SK-N-SH (cell line): ENCODE data around the gene MYO1H. TPM values are rescaled to one million over a fixed set of nuclear protein-coding genes. Genes with fewer than 3 reads are reported as not detected.
"Not testable (repeated sequence)": the region's sequence is repeated elsewhere in the genome, so short reads cannot be mapped to it uniquely, and the experiment has no call there.

ENCODE experiments used
- CTCF ChIA-PET: fragments of 300-600, 350-600 bp; formaldehyde crosslinking; extraction: SDS; loops from one replicate; lab custom pipeline; 2021; lab: Yijun Ruan, JAX
- POLR2A ChIA-PET: fragments of 350-600 bp; sonication (Branson Sonifier 250); formaldehyde crosslinking; extraction: SDS; loops from one replicate; lab custom pipeline; 2020; ENCODE audit warnings: antibody characterized with exemption, inconsistent platforms; lab: Yijun Ruan, JAX
- DNase-seq: peaks from one replicate; pipeline ENCODE4 v3.0.0; 2012
- H2AFZ ChIP-seq: fragments of 200-600 bp; sonication (generic); 2 replicates; pipeline ENCODE4 v1.8.1; 2016; ENCODE audit warnings: antibody characterized with exemption, mild to moderate bottlenecking, low read depth
- H3F3A ChIP-seq: fragments of 200-600 bp; sonication (generic); replicated peaks from 2 replicates; pipeline ENCODE3; 2016; ENCODE audit warnings: antibody characterized with exemption, mild to moderate bottlenecking; ENCODE audit not compliant: insufficient read depth
- H3K27ac ChIP-seq, 2 experiments: fragments of 200-500 bp in 1 of 2; fragments of 200-600 bp in 1 of 2; sonication (Bioruptor generic) in 1 of 2; sonication (generic), shearing (Covaris generic) in 1 of 2; 2 replicates each; pipeline versions ENCODE4 v1.5.1 to v1.6.1; 2014 to 2016; ENCODE audit warnings: low read depth in 2 of 2, inconsistent platforms in 1 of 2, low read length in 1 of 2, mild to moderate bottlenecking in 1 of 2, mixed read lengths in 1 of 2
- H3K27me3 ChIP-seq: fragments of 200-600 bp; sonication (generic), shearing (Covaris generic); 2 replicates; pipeline ENCODE4 v1.6.1; 2016; ENCODE audit warnings: mixed run types; ENCODE audit not compliant: insufficient read depth
- H3K36me3 ChIP-seq, 2 experiments: fragments of 200-500 bp in 1 of 2; fragments of 200-600 bp in 1 of 2; sonication (Bioruptor generic) in 1 of 2; sonication (generic) in 1 of 2; replicated peaks in 1 of 2; 2 replicates each; pipeline versions ENCODE3 to v1.5.1; 2014 to 2016; ENCODE audit warnings: low read length in 1 of 2, mild to moderate bottlenecking in 1 of 2; ENCODE audit not compliant: insufficient read depth in 2 of 2, control insufficient read depth in 1 of 2
- H3K4me1 ChIP-seq, 2 experiments: fragments of 200-500 bp in 1 of 2; fragments of 200-600 bp in 1 of 2; sonication (Bioruptor generic) in 1 of 2; sonication (generic), shearing (Covaris generic) in 1 of 2; 2 replicates each; pipeline versions ENCODE4 v1.5.1 to v1.6.1; 2014 to 2016; ENCODE audit warnings: low read depth in 1 of 2, low read length in 1 of 2, mixed run types in 1 of 2; ENCODE audit not compliant: insufficient read depth in 2 of 2, control insufficient read depth in 1 of 2
- H3K4me2 ChIP-seq: fragments of 200-600 bp; sonication (generic), shearing (Covaris generic); 2 replicates; pipeline ENCODE4 v1.6.1; 2017; ENCODE audit warnings: mixed run types
- H3K4me3 ChIP-seq, 2 experiments: fragments of 200-500 bp in 1 of 2; fragments of 200-600 bp in 1 of 2; sonication (Bioruptor generic) in 1 of 2; sonication (generic), shearing (Covaris generic) in 1 of 2; 2 replicates each; pipeline versions ENCODE4 v1.5.1 to v1.8.1; 2014 to 2016; ENCODE audit warnings: low read depth in 2 of 2, inconsistent platforms in 1 of 2, low read length in 1 of 2, mild to moderate bottlenecking in 1 of 2, mixed read lengths in 1 of 2, moderate library complexity in 1 of 2
- H3K79me2 ChIP-seq: fragments of 200-600 bp; sonication (generic); 2 replicates; pipeline ENCODE4 v1.8.1; 2017; ENCODE audit warnings: mild to moderate bottlenecking; ENCODE audit not compliant: insufficient read depth
- H3K9ac ChIP-seq: fragments of 200-600 bp; sonication (generic); 2 replicates; pipeline ENCODE4 v1.6.1; 2017; ENCODE audit warnings: mixed run types
- H3K9me2 ChIP-seq: fragments of 200-600 bp; sonication (generic); 2 replicates; pipeline ENCODE4 v1.6.1; 2017; ENCODE audit warnings: mixed run types
- H3K9me3 ChIP-seq: fragments of 200-600 bp; sonication (generic); 2 replicates; pipeline ENCODE4 v1.6.1; 2017; ENCODE audit warnings: mixed run types, mild to moderate bottlenecking, moderate library complexity
- H4K20me1 ChIP-seq: fragments of 200-600 bp; sonication (generic); 2 replicates; pipeline ENCODE4 v1.6.1; 2017; ENCODE audit warnings: mild to moderate bottlenecking, mixed run types; ENCODE audit not compliant: insufficient read depth
- GATA2 ChIP-seq: sonication (generic); formaldehyde crosslinking; IDR thresholded peaks from 2 replicates; pipeline ENCODE4 v1.5.0; 2020; ENCODE audit warnings: mild to moderate bottlenecking, missing genetic modification reagents
- POLR2AphosphoS5 ChIP-seq: IDR thresholded peaks from 2 replicates; pipeline ENCODE4 v1.6.1; 2012; ENCODE audit warnings: low read depth, low read length
- WGBS: methylation state at CpG from one replicate; pipeline ENCODE4 v1.1.6; 2017; ENCODE audit warnings: low lambda C conversion rate; 5-methylcytosine and 5-hydroxymethylcytosine counted together
- polyA plus RNA-seq, 3 experiments: library from polyadenylated mRNA; depleted of rRNA; stranded (reverse); fragments of >200 nt; gene quantifications; 2 replicates each; pipeline ENCODE4 v1.2.3, GENCODE V29; 2012
- TF ChIP-seq, protein P1 (sequence below): IDR thresholded peaks from 2 replicates; pipeline ENCODE4 v1.4.0; 2012; ENCODE audit warnings: low read depth, borderline replicate concordance
- TF ChIP-seq, protein P2 (sequence below): IDR thresholded peaks from 2 replicates; pipeline ENCODE4 v1.4.0; 2012; ENCODE audit warnings: low read depth
- TF ChIP-seq, protein P3 (sequence below): fragments of 150-350 bp; IDR thresholded peaks from 2 replicates; pipeline ENCODE4 v1.6.1; 2016; ENCODE audit warnings: mild to moderate bottlenecking, low read depth, low read length
- TF ChIP-seq, protein P4 (sequence below): IDR thresholded peaks from 2 replicates; pipeline ENCODE4 v1.6.1; 2012; ENCODE audit warnings: mild to moderate bottlenecking, low read depth, low read length, moderate library complexity

MYO1H gene
- polyA plus RNA-seq, 1 of the 3 experiments (the other 2 are of a cell fraction), result not detected

DNA sequence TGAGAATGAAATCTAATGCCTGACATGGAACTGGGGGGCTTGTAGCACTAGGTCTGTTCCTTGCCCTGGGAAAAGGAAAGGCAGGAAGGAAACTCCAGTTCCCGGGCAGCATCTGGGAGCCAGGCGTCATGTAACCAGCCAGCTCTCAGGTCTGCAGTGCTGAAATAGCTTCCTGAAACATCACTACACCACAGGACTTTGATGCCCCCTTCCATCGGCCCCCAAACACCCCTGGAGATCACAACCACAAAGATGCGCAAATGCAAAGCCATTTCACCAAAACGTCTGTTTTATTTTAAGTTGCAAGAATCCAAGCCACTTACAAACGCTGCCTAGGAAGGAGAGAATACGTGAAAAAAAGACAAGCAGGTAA, 88.5 kb downstream of the MYO1H start:
- H3K27me3 ChIP-seq, result no peaks in the 10 kb centered on the region
- no peak overlapping the region for H3K4me3 ChIP-seq
- no peak for TF ChIP-seq GATA2 (CRISPR knock-in tag)
- TF ChIP-seq, protein P1, sequence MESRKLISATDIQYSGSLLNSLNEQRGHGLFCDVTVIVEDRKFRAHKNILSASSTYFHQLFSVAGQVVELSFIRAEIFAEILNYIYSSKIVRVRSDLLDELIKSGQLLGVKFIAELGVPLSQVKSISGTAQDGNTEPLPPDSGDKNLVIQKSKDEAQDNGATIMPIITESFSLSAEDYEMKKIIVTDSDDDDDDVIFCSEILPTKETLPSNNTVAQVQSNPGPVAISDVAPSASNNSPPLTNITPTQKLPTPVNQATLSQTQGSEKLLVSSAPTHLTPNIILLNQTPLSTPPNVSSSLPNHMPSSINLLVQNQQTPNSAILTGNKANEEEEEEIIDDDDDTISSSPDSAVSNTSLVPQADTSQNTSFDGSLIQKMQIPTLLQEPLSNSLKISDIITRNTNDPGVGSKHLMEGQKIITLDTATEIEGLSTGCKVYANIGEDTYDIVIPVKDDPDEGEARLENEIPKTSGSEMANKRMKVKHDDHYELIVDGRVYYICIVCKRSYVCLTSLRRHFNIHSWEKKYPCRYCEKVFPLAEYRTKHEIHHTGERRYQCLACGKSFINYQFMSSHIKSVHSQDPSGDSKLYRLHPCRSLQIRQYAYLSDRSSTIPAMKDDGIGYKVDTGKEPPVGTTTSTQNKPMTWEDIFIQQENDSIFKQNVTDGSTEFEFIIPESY, result no peak
- TF ChIP-seq, protein P2, sequence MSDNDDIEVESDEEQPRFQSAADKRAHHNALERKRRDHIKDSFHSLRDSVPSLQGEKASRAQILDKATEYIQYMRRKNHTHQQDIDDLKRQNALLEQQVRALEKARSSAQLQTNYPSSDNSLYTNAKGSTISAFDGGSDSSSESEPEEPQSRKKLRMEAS, result no peak
- TF ChIP-seq POLR2AphosphoS5, result no peak
- TF ChIP-seq, protein P3, sequence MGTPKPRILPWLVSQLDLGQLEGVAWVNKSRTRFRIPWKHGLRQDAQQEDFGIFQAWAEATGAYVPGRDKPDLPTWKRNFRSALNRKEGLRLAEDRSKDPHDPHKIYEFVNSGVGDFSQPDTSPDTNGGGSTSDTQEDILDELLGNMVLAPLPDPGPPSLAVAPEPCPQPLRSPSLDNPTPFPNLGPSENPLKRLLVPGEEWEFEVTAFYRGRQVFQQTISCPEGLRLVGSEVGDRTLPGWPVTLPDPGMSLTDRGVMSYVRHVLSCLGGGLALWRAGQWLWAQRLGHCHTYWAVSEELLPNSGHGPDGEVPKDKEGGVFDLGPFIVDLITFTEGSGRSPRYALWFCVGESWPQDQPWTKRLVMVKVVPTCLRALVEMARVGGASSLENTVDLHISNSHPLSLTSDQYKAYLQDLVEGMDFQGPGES, result no peak
- H3K79me2 ChIP-seq, result no peaks in the 10 kb centered on the region
- WGBS, result 72% methylated on average over 7 of the region's 7 CpGs
- no peaks in the 10 kb centered on the region for H3K9me2 ChIP-seq
- H3K9me3 ChIP-seq, result no peaks in the 10 kb centered on the region
- H3K9ac ChIP-seq, result no peak overlapping the region
- H4K20me1 ChIP-seq, result no peaks in the 10 kb centered on the region
- CTCF ChIA-PET, result interaction anchor here (1.3 to 2.1 kb wide), 2 partner anchors 8 to 25 kb away, joined by 4 to 9 read pairs; no protein-coding TSS in a partner anchor
- POLR2A ChIA-PET, result no interaction called here
- no peak for DNase-seq
- no peak overlapping the region for H2AFZ ChIP-seq
- no peaks in the 10 kb centered on the region for H3F3A ChIP-seq
- no peaks in the 10 kb centered on the region for H3K36me3 ChIP-seq
- no peak overlapping the region for H3K27ac ChIP-seq
- no peak overlapping the region for H3K4me2 ChIP-seq
- H3K4me1 ChIP-seq, result peaks cover 0 to 5% of the 10 kb centered on the region in 2 experiments; a peak in 1 of 4 replicates

DNA sequence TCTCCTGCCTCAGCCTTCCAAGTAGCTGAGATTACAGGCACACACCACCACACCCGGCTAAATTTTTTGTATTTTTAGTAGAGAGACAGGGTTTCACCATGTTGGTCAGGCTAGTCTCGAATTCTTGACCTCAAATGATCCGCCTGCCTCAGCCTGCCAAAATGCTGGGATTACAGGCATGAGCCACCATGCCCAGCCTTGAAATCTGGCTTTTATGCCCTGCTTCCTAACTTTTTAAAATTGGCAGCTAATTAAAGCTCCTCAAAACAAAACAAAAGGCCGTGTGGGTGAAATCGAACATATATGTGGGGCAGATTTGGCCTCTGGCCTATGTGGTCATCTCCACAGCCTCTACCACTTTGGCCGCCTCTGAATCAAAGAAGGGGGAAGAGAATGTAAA, 91.5 kb downstream of the MYO1H start:
- POLR2A ChIA-PET, result no interaction called here
- Histone ChIP-seq H3K79me2 (no peaks in the 10 kb centered on the region), H3K9me3 (no peaks in the 10 kb centered on the region), H3F3A (no peaks in the 10 kb centered on the region), H3K27ac (no peak overlapping the region), H3K4me2 (no peak overlapping the region), H3K27me3 (no peaks in the 10 kb centered on the region), H3K36me3 (no peaks in the 10 kb centered on the region), H2AFZ (no peak overlapping the region), H3K4me3 (no peak overlapping the region), H3K9ac (no peak overlapping the region), H3K4me1 (peaks cover 0 to 5% of the 10 kb centered on the region in 2 experiments; a peak in 1 of 4 replicates), H4K20me1 (no peaks in the 10 kb centered on the region), H3K9me2 (no peaks in the 10 kb centered on the region)
- CTCF ChIA-PET, result interaction anchor here (1.0 to 1.6 kb wide), 2 partner anchors 9 to 11 kb away, joined by 4 to 6 read pairs; no protein-coding TSS in a partner anchor
- no peak for DNase-seq
- TF ChIP-seq, protein P4, sequence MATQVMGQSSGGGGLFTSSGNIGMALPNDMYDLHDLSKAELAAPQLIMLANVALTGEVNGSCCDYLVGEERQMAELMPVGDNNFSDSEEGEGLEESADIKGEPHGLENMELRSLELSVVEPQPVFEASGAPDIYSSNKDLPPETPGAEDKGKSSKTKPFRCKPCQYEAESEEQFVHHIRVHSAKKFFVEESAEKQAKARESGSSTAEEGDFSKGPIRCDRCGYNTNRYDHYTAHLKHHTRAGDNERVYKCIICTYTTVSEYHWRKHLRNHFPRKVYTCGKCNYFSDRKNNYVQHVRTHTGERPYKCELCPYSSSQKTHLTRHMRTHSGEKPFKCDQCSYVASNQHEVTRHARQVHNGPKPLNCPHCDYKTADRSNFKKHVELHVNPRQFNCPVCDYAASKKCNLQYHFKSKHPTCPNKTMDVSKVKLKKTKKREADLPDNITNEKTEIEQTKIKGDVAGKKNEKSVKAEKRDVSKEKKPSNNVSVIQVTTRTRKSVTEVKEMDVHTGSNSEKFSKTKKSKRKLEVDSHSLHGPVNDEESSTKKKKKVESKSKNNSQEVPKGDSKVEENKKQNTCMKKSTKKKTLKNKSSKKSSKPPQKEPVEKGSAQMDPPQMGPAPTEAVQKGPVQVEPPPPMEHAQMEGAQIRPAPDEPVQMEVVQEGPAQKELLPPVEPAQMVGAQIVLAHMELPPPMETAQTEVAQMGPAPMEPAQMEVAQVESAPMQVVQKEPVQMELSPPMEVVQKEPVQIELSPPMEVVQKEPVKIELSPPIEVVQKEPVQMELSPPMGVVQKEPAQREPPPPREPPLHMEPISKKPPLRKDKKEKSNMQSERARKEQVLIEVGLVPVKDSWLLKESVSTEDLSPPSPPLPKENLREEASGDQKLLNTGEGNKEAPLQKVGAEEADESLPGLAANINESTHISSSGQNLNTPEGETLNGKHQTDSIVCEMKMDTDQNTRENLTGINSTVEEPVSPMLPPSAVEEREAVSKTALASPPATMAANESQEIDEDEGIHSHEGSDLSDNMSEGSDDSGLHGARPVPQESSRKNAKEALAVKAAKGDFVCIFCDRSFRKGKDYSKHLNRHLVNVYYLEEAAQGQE, result no peak
- WGBS, result 91% methylated on average over 6 of the region's 6 CpGs

DNA sequence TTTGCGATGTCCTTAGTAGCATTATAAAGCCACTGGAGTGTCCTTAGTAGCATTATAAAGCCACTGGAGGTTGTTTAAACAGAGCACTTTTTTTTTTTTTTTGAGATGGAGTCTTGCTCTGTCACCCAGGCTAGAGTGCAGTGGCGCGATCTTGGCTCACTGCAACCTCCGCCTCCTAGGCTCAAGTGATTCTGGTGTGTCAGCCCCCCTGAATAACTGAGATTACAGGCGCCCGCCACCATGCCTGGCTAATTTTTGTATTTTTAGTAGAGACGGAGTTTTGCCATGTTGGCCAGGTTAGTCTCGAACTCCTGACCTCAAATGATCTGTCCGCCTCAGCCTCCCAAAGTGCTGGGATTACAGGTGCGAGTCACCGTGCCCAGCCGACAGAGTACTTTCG, 92.3 kb downstream of the MYO1H start:
- H3K36me3 ChIP-seq, H3K9me2 ChIP-seq, POLR2A ChIA-PET, DNase-seq, H3K27ac ChIP-seq, H3K4me1 ChIP-seq, H3K27me3 ChIP-seq, H3K9ac ChIP-seq, H2AFZ ChIP-seq, H4K20me1 ChIP-seq, H3F3A ChIP-seq, H3K4me2 ChIP-seq, H3K4me3 ChIP-seq, H3K79me2 ChIP-seq, H3K9me3 ChIP-seq: not testable (repeated sequence)
- CTCF ChIA-PET, result interaction anchor here (1.6 kb wide), 1 partner anchor 13 kb away, joined by 11 read pairs; no protein-coding TSS in a partner anchor
- WGBS, result 95% methylated on average over 13 of the region's 13 CpGs
